ENCODE results near the gene NAT9.

NAT9 gene

GRCh38 chr17:74810699-74811485, 34.7 kb upstream of the NAT9 start:
- TF ChIP-seq CTCF (conservative IDR thresholded peaks at IDR 0.05): no peak
- TF ChIP-seq ZFX (IDR thresholded peaks at IDR 0.05): no peak
- H3K27ac ChIP-seq: no peak overlapping the region

- H3K27ac ChIP-seq: no peak overlapping the region
- TF ChIP-seq ZFX (IDR thresholded peaks at IDR 0.05): no peak
Measured at GRCh38 chr17:74808714-74809430, 32.7 kb upstream of the NAT9 start.

- no peak overlapping the region for H3K27ac ChIP-seq
- TF ChIP-seq CTCF (conservative IDR thresholded peaks at IDR 0.05): no peak
- no peak for TF ChIP-seq ZFX (IDR thresholded peaks at IDR 0.05)
Measured at GRCh38 chr17:74807925-74808324, 31.8 kb upstream of the NAT9 start.

- H3K27ac ChIP-seq: no peak overlapping the region
- TF ChIP-seq ZFX (IDR thresholded peaks at IDR 0.05): no peak
- TF ChIP-seq CTCF (conservative IDR thresholded peaks at IDR 0.05): no peak
Measured at GRCh38 chr17:74807441-74807840, 31.3 kb upstream of the NAT9 start.

- no peak for TF ChIP-seq CTCF (conservative IDR thresholded peaks at IDR 0.05)
- no peak for TF ChIP-seq ZFX (IDR thresholded peaks at IDR 0.05)
- H3K27ac ChIP-seq: no peak overlapping the region
Measured at GRCh38 chr17:74806334-74806733, 30.2 kb upstream of the NAT9 start.

GRCh38 chr17:74805591-74805991, 29.4 kb upstream of the NAT9 start:
- H3K27ac ChIP-seq: no peak overlapping the region
- TF ChIP-seq ZFX (IDR thresholded peaks at IDR 0.05) (no peak), CTCF (conservative IDR thresholded peaks at IDR 0.05) (no peak)

- no peak for TF ChIP-seq ZFX (IDR thresholded peaks at IDR 0.05)
- TF ChIP-seq CTCF (conservative IDR thresholded peaks at IDR 0.05): no peak
- no peak overlapping the region for H3K27ac ChIP-seq
Measured at GRCh38 chr17:74804683-74805082, 28.5 kb upstream of the NAT9 start.
